HG02571 (cell line): ENCODE results near the gene CDH13.

ENCODE experiments used
- ATAC-seq: cut with Tn5 transposase; IDR thresholded peaks from one replicate; pipeline ENCODE4 v1.9.1; 2021; ENCODE audit warnings: mild to moderate bottlenecking, moderate library complexity; ENCODE audit not compliant: unreplicated experiment

Gene CDH13

DNA sequence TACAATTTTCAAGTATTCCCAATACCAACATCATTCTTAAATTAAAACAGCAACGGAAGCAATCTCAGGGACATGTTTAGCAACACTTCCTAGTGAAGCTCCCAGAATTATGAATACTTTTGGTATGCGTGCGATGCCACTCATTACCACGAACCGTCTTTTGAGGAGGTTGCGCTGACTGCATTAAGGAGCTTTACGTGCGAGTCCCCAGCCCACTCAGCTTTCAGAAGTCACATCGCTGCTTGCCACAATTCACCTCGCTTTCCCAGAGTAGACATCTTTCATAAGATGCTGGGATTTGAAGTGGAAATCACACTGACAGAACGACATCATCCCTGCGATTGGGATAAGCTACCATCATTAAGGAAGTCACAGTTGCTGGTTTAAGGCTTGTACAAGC lies 739.5 kb downstream of the CDH13 start:
- no peak for ATAC-seq

DNA sequence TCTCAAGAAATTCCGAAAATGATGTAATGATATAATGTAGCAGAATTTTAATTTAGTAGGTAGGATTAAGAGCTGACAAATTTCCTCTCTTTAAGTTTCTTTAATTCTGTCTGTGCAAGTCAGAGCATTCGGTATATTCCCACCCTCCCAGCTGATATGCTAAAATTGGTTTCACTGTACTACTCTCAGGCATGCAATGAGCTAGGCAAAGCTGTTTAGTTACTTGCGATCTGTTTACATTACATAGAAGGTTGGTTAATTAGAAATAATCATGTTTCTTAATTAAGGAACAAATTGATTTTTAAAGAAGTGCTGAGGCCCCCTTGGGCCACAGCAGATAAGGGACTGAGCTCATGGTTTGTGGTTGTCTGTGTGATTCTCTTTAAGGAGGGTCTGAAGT lies 748.2 kb downstream of the CDH13 start:
- ATAC-seq, result no peak

DNA sequence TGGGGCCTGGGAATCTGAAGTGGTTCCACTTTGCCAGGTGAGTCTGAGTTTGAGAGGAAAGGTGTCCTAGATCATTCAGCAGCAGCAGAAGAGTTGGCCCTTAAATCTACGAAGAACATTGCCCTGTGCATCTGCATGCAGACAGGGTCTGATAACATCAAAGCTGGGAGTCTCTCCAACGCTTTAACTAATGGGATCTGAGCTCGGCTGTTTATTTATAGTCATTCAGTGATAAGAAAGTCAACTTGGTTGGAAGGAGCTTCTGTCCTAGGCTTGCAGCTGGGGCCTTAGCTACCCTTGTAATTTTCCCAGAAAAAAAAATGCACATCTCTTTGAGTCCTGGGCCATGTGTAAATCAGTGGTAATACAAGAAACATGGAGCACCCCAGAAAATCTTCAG lies 763.0 kb downstream of the CDH13 start:
- no peak for ATAC-seq

DNA sequence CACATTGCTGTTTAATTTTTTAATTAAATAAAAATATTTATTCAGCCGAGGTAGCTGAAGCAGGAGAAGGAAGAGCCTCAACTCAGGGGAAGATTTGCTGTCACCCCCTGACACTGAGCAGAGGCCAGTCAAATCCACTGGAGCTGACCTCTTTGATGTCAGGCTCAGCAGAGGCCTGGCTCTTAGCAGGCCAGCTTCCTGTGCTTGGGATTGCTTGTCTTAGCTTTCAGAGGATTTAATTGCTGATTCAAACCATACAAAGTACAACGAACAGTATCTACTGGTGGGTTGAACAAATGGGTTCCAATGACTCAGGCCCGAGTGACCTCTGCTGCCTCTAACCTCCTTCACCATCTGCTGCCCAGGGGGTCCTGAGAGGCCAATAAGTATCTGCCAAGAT lies 764.0 kb downstream of the CDH13 start:
- no peak for ATAC-seq

GRCh38 chr16:83392743-83393142 lies 766.0 kb downstream of the CDH13 start:
- ATAC-seq, result no peak

DNA sequence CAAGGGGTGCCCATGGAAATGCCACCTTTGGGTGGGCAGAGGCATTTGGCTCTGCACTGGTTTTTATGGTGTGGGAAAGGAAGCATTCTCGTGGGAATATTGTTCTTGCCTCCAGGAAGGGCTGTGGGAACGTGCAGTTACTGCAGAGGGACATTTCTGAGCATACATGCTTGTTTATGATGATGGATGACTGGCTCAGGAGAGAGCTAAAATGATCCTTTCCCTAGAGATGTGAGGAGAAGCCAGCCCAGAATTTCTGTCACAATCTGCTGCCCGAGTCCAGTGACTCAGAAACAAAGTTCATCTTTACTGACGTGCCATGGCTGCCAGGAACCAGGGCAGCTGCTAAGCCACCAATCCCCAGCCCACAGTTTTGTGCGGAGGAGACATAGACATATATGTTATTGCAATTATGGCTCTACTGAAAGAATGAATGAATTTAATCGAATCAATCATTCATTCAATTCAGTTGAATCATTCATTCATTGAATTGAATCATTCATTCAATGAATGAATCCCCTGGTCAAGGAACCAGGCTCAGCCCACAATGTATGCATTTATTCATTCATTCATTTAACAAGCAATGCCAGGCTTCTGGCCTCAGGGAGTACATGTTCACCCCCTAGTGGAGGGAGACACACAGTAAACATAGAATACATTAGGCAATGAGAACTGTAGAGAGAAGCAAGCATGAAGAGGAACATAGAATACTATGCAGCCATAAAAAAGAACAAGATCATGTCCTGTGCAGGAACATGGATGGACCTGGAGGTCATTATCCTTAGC lies 766.6 kb downstream of the CDH13 start:
- ATAC-seq, result no peak

- no peak for ATAC-seq
These were observed 771.0 kb downstream of the CDH13 start for GRCh38 chr16:83397601-83398291.

DNA sequence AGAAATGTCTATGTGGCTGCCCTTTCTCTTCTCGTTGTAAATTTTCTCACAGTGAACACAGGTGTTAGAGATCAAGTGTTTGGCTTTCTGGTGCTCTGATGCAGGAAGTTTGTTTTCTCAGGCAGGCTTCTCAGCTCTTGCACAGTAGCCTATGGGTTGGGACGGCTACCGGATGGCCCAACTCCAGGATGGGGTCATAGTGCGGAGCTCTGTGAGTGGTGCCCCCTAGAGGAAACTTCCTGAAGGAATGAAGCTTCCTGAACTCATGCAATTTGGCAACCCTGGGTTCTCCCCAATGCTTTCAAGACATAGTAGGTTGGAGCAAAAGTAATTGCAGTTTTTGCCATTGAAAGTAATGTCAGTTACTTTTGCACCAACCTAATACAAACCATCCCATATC lies 773.5 kb downstream of the CDH13 start:
- ATAC-seq, result no peak

DNA sequence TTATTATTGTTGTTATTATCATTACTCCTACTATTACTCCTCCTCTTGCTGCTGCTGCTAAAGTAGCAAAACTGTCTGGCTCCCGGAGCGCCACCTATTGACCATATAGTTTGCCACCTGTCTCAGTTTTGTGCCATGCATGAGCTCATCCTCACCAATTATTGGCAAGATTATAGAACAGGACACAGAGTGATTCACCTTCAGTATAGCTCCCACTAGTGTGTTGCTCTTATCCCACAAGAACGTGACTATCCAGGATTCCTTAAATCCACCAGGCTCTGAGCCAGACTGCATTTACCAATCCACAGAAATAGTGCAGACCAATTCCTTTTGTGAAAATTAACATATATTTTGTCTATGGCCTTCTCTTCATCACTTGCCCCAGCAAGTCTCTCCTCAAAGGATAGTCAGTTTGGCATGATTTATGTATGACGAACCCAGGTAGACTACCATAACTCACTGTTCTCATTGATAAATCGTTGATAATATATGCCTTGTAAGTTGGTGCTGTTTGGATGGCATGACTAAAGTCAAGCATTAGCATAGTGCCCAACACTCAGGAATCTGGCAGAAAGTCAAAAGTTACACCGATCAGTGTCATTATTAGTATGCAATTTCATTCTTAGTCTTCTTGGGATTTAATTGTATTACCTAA lies 775.5 kb downstream of the CDH13 start:
- ATAC-seq, result no peak

DNA sequence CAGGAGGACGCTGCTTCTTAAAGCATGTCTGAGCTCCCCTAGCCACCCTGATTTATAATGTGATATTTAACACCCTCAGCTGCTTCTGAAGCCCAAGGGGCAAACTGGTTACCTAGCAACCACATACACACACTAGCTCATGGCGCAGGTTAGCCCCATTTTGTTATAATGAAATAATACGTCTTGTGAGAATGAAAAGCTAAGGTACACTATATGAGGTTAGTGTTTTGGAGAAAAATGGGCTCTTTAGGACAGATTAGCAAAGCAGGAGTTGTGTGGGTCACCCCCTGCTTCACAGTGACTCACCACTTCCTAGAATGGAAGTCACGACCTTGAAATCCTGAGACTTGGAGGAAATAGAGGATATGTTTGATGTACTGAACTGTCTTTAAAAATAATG lies 776.2 kb downstream of the CDH13 start:
- ATAC-seq, result no peak

- ATAC-seq, result no peak
These were observed 777.0 kb downstream of the CDH13 start for GRCh38 chr16:83403761-83404160.

- no peak for ATAC-seq
These were observed 777.5 kb downstream of the CDH13 start for GRCh38 chr16:83404261-83404660.

GRCh38 chr16:83407928-83408327 lies 781.2 kb downstream of the CDH13 start:
- ATAC-seq, result no peak

GRCh38 chr16:83409347-83409746 lies 782.6 kb downstream of the CDH13 start:
- ATAC-seq, result no peak

GRCh38 chr16:83418565-83418964 lies 791.8 kb downstream of the CDH13 start:
- ATAC-seq, result no peak

DNA sequence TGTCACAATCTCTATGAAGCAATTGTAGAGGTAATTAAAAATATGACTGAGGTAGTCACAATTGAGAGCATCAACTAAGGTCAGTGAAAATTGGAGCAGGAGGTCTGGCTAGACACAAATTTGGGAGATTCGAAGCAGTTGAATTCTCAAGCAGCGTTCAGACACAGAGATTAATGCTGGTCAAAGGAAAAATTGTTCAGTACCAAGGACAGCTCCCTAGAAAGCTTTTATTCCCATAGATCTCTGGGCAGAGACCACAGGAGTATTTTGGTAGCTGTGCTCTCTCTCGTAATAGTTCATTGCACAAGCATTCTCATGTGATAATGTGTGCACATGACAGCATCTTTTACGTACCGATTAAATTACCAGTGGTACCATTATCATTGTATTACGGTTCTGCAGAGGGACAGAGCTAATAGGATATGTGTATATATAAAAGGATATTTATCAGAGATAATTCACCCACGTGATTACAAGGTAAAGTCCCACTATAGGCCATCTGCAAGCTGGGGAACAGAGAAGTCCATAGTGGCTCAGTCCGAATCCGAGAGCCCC lies 793.5 kb downstream of the CDH13 start:
- ATAC-seq, result no peak

- ATAC-seq, result no peak
These were observed 806.4 kb downstream of the CDH13 start for GRCh38 chr16:83433201-83433600.

- ATAC-seq, result no peak
These were observed 810.3 kb downstream of the CDH13 start for GRCh38 chr16:83437036-83437435.

- no peak for ATAC-seq
These were observed 811.6 kb downstream of the CDH13 start for GRCh38 chr16:83438326-83438725.

GRCh38 chr16:83439412-83439811 lies 812.6 kb downstream of the CDH13 start:
- no peak for ATAC-seq

DNA sequence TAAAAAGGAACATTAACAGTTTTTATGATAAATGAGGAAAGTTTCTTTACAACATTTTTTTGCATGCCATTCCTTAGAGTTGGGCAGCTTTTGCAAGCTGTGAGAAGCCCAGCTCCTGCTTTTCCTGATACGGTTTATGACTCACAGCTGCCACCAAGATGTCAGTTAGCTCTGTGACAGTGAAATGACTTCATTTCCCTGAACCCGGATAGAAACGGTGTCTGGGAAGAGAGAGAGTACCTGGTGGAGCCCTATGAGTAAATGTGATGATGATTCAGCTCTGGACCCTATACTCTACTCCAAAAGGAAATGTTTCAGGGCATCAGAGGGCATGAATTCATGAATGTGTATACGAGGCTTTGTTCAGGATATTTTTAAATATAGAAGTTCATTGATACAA lies 814.7 kb downstream of the CDH13 start:
- ATAC-seq, result no peak

- ATAC-seq, result no peak
These were observed 817.2 kb downstream of the CDH13 start for GRCh38 chr16:83443972-83444371.
